ENCODE measurements around the gene ASPG. TPM values are rescaled to one million over a fixed set of nuclear protein-coding genes. Genes with fewer than 3 reads are reported as not detected.

ASPG gene
- total and polyA plus RNA-seq, 2 experiments from 2014 or later = not detected

DNA sequence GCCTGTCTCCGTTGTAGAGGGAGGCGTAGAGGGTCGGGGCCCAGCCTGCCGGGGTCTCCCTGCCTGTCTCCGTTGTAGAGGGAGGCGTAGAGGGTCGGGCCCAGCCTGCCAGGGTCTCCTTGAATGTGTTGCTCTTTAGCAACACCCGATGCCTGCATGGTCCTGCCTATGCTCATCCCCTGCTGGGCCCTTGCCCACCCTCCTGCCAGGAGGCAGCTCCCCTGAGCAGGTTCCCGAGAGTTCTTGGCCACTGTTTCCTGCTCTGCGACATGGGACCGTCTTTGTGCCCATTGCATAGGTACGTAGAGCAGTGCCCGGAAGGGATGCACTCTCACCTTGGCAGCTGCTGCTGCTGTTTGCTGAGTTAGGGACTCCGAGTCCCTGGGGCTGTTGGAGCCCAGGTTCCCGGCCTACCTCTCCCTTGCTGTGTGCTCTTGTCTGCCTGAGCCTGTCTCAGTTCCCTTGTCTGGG lies 56.2 kb downstream of the ASPG start:
- Histone ChIP-seq H3K36me3 (ENCODE audit: low read depth) (no peaks in the 10 kb centered on the region), H3K4me1 (ENCODE audit: insufficient read depth) (no peaks in the 10 kb centered on the region), H3K4me2 (ENCODE audit: unreplicated experiment) (no peak overlapping the region), H4K20me1 (ENCODE audit: insufficient read depth) (no peaks in the 10 kb centered on the region), H3K4me3 (no peak overlapping the region), H2AFZ (no peak overlapping the region), H3F3A (ENCODE audit: insufficient read depth) (no peaks in the 10 kb centered on the region), H3K9ac (no peak overlapping the region), H3K27me3 (replicated peaks; ENCODE audit: insufficient read depth) (peaks cover 7% of the 10 kb centered on the region; the same call in 1 of the 2 replicates), H3K9me3 (ENCODE audit: low read depth) (no peaks in the 10 kb centered on the region), H3K27ac (no peak overlapping the region), H3K9me2 (ENCODE audit: insufficient read depth) (no peaks in the 10 kb centered on the region), H3K79me2 (ENCODE audit: insufficient read depth) (no peaks in the 10 kb centered on the region)
- TF ChIP-seq EZH2 (IDR thresholded peaks at IDR 0.05; ENCODE audit: insufficient read depth, poor library complexity, severe bottlenecking) (no peak), EZH2phosphoT487 (IDR thresholded peaks at IDR 0.05; ENCODE audit: insufficient read depth, low read depth) (no peak)
- in situ Hi-C loops (cut with MboI) = no loop called here
- 69 to 70% methylated on average over 14 to 15 of the region's 15 CpGs for WGBS, 2 experiments (ENCODE audit: low coverage in 1 of 2, low lambda C conversion rate in 2 of 2, missing lambda C conversion rate in 2 of 2)
- DNase-seq = no peak

DNA sequence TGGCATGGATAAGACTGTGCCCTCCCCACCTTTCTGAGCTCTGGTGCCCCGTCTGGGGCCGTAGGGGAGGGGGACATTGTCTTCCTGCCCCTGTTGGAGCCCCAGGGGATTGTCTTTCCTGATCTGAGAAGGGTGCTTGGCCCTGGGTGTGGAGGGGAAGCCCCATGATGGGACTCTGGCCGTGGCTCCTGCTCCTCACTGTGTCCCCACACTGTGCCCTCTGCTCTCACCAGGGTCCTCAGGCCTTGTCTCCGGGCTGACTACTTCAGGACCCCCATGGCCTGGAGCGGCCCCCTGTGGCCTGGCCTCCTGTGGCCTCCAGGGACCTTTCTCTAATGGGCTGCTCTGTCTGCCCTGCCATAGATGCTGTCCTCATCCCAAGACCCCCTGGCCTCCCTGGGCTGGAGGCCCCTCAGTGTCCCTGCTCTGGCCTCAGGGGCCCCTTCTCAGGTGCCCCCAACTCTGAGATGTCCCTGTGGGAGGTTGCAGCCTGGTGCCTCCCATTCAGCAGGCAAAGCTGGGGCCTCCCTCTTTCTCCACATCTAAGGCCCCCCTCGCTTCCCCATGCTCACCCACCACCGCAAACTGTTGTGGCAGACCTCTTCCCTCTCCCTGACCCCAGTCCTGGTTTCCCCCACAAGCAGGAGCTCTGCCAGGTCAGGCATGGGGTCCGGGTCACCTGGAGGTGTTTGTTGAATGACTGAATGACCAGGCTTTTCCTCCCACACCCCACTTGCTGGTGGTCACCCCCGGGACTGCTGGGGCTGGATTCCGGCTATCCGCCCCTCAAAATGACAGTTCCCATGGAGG lies 56.8 kb downstream of the ASPG start:
- TF ChIP-seq EZH2 (IDR thresholded peaks at IDR 0.05; ENCODE audit: insufficient read depth, poor library complexity, severe bottlenecking) (no peak), EZH2phosphoT487 (IDR thresholded peaks at IDR 0.05; ENCODE audit: insufficient read depth, low read depth) (no peak)
- Histone ChIP-seq H3K9me2 (ENCODE audit: insufficient read depth) (no peaks in the 10 kb centered on the region), H3F3A (ENCODE audit: insufficient read depth) (no peaks in the 10 kb centered on the region), H3K4me2 (ENCODE audit: unreplicated experiment) (no peak overlapping the region), H3K27ac (no peak overlapping the region), H2AFZ (no peak overlapping the region), H3K9me3 (ENCODE audit: low read depth) (no peaks in the 10 kb centered on the region), H4K20me1 (ENCODE audit: insufficient read depth) (no peaks in the 10 kb centered on the region), H3K36me3 (ENCODE audit: low read depth) (no peaks in the 10 kb centered on the region), H3K4me3 (no peak overlapping the region), H3K79me2 (ENCODE audit: insufficient read depth) (no peaks in the 10 kb centered on the region), H3K4me1 (ENCODE audit: insufficient read depth) (no peaks in the 10 kb centered on the region), H3K27me3 (replicated peaks; ENCODE audit: insufficient read depth) (peaks cover under 1% of the 10 kb centered on the region; the same call in 1 of the 2 replicates), H3K9ac (no peak overlapping the region)
- no peak for DNase-seq
- 49 to 50% methylated on average over 10 to 11 of the region's 11 CpGs for whole genome bisulfite sequencing, 2 experiments (ENCODE audit: low coverage in 1 of 2, low lambda C conversion rate in 2 of 2, missing lambda C conversion rate in 2 of 2)
- in situ Hi-C loops (cut with MboI) = no loop called here

DNA sequence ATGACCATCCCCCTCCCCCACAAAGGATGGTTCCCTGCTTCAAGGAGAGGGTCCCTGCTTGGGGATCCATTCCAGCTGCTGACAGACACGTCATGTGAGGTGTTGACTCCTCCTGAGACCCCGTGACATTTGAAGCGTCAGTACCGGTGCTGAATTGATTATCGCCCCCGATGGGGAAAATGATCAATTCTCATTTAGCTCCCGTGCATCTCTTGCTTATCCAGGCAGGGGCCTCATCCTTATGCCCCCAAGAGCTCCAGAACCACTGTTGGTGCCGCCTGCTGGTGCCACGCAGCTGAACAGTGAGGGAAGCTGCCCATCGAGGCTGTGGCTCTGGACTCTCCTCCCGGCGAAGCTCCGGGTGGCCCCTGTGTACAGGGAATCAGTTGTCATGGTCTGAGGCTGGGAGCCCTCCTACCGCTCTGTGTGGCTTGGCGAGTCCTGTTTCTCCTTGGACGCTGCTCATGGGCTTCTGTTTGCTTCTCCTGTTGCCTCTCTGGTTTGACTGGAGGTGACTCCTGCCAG lies 57.5 kb downstream of the ASPG start:
- TF ChIP-seq EZH2phosphoT487 (IDR thresholded peaks at IDR 0.05; ENCODE audit: insufficient read depth, low read depth) (no peak), EZH2 (IDR thresholded peaks at IDR 0.05; ENCODE audit: insufficient read depth, poor library complexity, severe bottlenecking) (no peak)
- WGBS, 2 experiments (ENCODE audit: low coverage in 1 of 2, low lambda C conversion rate in 2 of 2, missing lambda C conversion rate in 2 of 2) = 68 to 69% methylated on average over 16 of the region's 16 CpGs

DNA sequence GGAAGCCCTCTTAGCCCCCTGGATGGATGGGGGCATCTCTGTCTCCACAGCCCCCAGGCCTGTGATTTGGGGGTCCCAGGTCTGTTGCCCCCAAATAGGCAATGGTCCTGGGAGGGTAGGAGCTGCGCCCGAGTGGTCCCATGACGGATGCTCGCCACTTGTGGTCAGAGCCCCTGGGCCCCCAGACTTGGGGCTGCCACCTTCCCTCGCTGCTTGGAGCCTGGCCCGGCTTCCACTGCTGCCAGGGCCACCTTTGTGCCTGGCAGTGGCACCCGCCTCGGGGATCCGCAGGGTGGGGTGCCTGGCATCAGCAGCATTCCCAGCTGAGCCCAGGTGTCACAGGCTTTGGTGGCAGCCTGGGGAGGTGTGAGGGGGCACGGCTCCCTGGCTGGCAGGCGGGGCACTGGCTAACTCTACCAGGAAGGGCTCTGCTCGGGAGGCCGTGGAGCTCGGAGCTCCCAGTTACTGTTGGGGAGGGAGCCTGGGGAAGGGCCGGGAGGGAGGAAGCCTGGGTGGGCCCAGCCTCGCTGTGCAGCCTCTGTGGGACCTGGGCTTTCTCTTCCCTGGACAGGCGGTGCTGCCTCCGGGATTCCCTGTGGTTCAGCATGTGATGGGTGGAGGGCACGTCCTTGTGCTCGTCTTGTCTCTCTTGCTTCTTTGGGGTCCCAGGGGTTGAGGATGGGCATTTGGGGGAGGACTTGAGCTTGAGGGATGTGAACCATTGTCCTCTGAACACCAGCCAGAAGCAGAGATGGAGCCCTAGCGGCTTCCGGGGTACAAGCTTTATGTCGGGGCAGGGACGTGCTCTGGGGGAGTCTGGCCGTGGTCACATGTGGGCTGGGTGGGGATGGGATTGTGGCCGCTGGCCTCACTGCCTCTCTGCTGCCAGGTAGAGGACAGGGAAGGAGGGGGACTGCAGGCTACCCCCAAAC lies 58.3 kb downstream of the ASPG start:
- Histone ChIP-seq H4K20me1 (ENCODE audit: insufficient read depth) (no peaks in the 10 kb centered on the region), H3K9me3 (ENCODE audit: low read depth) (no peaks in the 10 kb centered on the region), H3F3A (ENCODE audit: insufficient read depth) (no peaks in the 10 kb centered on the region), H3K4me2 (ENCODE audit: unreplicated experiment) (no peak overlapping the region), H3K4me1 (ENCODE audit: insufficient read depth) (no peaks in the 10 kb centered on the region), H3K79me2 (ENCODE audit: insufficient read depth) (no peaks in the 10 kb centered on the region), H3K27me3 (replicated peaks; ENCODE audit: insufficient read depth) (no peaks in the 10 kb centered on the region; the same call in 1 of the 2 replicates), H3K9ac (no peak overlapping the region), H3K27ac (no peak overlapping the region), H3K9me2 (ENCODE audit: insufficient read depth) (no peaks in the 10 kb centered on the region), H3K36me3 (ENCODE audit: low read depth) (no peaks in the 10 kb centered on the region), H2AFZ (no peak overlapping the region), H3K4me3 (no peak overlapping the region)
- no peak for TF ChIP-seq EZH2phosphoT487 (IDR thresholded peaks at IDR 0.05; ENCODE audit: insufficient read depth, low read depth)
- DNase-seq = no peak
- WGBS, 2 experiments (ENCODE audit: low coverage in 1 of 2, low lambda C conversion rate in 2 of 2, missing lambda C conversion rate in 2 of 2) = 51 to 58% methylated on average over 23 to 24 of the region's 26 CpGs
- in situ Hi-C loops (cut with MboI) = no loop called here

More for the DNA sequence above, 57.5 kb downstream of the ASPG start:
- H3K9me3 ChIP-seq (ENCODE audit: low read depth) = no peaks in the 10 kb centered on the region
- H3K9me2 ChIP-seq (ENCODE audit: insufficient read depth) = no peaks in the 10 kb centered on the region
- no peak overlapping the region for H3K9ac ChIP-seq
- no peak overlapping the region for H3K27ac ChIP-seq
- H3K4me1 ChIP-seq (ENCODE audit: insufficient read depth) = no peaks in the 10 kb centered on the region
- DNase-seq = no peak
- no peak overlapping the region for H2AFZ ChIP-seq
- no peaks in the 10 kb centered on the region for H3K79me2 ChIP-seq (ENCODE audit: insufficient read depth)
- no peak overlapping the region for H3K4me3 ChIP-seq
- H3F3A ChIP-seq (ENCODE audit: insufficient read depth) = no peaks in the 10 kb centered on the region
- in situ Hi-C loops (cut with MboI) = no loop called here
- H3K4me2 ChIP-seq (ENCODE audit: unreplicated experiment) = no peak overlapping the region
- no peaks in the 10 kb centered on the region for H3K36me3 ChIP-seq (ENCODE audit: low read depth)
- no peaks in the 10 kb centered on the region for H4K20me1 ChIP-seq (ENCODE audit: insufficient read depth)
- H3K27me3 ChIP-seq (replicated peaks; ENCODE audit: insufficient read depth) = no peaks in the 10 kb centered on the region; the same call in 1 of the 2 replicates

All from GM23248 (cell line).